ENCODE results near the gene SPACA4.

SPACA4 gene

DNA sequence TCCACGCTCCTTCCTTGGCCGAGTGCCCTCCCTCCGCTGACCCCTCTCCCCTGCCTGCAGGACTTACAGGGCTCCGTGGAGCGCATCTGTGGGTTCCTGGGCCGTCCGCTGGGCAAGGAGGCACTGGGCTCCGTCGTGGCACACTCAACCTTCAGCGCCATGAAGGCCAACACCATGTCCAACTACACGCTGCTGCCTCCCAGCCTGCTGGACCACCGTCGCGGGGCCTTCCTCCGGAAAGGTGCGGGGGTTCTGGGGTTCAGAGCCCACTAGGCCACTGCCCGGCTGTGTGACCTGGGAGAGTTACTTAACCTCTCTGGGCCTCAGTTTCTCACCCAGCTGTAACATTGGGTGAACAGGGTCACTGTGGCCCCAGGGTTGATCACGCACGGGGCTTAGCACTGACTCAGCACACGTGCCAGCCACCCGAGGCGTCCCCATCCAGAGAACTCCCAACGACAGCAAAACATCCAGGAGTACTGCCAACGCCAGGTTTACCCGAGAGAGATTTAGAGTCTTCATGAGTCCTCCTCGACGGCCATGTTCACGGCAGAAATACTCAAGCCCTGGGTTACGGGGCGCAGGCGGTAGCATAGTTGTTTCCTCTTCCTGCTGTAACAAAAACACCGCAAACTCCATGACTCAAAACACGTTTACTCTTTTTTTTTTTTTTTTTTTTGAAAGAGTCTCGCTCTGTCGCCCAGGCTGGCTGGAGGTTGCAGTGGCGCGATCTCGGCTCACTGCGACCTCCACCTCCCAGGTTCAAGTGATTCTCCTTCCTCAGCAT is 9.7 kb upstream of the SPACA4 start:
- DNase-seq (ENCODE audit: low read depth) = no peak

- DNase-seq (ENCODE audit: low read depth) = no peak
These were observed 7.4 kb upstream of the SPACA4 start for GRCh38 chr19:48598996-48599700.

DNA sequence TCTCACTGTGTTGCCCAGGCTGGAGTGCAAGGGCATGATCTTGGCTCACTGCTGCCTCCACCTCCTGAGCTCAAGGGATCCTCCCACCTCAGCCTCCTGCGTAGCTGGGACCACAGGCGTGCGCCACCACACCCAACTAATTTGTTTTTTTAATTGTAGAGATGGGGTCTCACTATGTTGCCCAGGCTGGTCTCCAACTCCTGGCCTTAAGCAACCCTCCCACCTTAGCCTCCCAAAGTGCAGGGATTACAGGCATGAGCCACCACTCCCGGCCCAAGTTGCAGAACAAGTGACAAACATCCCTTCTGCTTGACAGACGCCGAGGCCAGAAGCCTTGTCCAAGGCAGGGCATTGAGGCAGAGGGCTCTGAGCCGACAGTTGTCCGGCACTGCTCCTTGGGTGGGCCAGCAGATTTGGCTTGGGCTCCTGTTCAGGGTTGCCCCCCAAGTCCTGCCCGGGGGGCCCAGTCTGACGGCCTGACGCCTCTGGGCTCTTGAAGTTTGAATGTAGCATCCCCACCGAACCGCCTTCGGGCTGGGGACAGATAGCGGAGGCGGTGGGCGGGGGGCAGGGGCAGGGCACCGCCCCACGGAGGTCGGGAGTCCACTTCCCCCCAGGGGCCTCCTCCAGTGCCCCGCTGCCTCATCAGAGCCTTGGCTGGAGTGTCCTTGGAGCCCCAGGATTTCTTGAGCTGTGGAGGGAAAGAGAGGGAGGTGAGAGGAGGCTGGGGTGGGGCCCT is 5.7 kb upstream of the SPACA4 start:
- DNase-seq (ENCODE audit: low read depth) = no peak

- no peak for DNase-seq (ENCODE audit: low read depth)
These were observed 3.5 kb upstream of the SPACA4 start for GRCh38 chr19:48603001-48603400.

- DNase-seq (ENCODE audit: low read depth) = no peak
These were observed 3.1 kb upstream of the SPACA4 start for GRCh38 chr19:48603449-48603848.

- no peak for DNase-seq (ENCODE audit: low read depth)
These were observed 2.7 kb upstream of the SPACA4 start for GRCh38 chr19:48603850-48604249.

- DNase-seq (ENCODE audit: low read depth) = no peak
These were observed 815 bp downstream of the SPACA4 start for GRCh38 chr19:48607359-48607755.

GRCh38 chr19:48608798-48609263 is 2.3 kb downstream of the SPACA4 start:
- DNase-seq (ENCODE audit: low read depth) = no peak

- no peak for DNase-seq (ENCODE audit: low read depth)
These were observed 3.1 kb downstream of the SPACA4 start for GRCh38 chr19:48609571-48610108.

GRCh38 chr19:48611872-48612271 is 5.3 kb downstream of the SPACA4 start:
- no peak for DNase-seq (ENCODE audit: low read depth)

DNA sequence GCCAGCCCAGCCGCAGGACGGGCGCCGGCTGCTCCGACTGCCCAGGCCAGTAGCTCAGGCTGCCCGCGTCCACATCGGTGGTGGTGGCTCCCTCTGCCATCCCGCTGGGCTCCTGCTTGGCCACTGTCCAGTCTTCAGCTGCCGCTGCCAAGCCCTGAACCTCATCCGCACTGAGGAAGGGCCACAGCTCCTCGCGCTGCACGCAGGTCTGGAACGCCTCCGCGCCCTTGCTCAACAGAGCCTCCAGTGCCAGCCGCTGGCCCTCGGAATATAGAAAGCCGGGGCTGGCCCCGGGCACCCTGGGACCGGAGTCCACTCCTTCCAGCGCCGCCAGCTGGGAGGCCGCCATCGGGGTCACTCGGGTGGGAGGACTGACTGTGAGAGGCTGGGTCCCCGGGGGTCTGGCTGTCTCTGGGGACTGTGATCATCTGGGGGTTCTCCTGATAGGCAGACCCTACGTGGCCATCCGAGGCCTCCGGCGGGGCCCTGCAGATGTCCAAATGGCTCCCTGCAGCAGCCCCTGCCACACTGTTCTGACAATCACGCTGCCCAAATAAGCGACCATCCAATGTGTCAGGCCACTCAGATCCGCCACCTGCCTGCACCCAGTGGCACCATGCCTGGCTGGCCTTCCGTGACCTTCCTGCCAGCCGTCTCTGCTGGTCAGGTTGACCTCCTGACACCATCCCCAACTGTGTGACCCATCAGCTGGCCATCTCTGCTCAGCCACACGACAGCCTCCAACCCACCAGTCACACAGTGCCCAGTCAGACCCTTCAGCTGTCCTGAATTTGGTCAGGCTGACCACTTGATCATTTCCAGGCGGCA is 6.7 kb downstream of the SPACA4 start:
- no peak for DNase-seq (ENCODE audit: low read depth)

GRCh38 chr19:48613852-48614435 is 7.4 kb downstream of the SPACA4 start:
- DNase-seq (ENCODE audit: low read depth) = no peak

- no peak for DNase-seq (ENCODE audit: low read depth)
These were observed 8.1 kb downstream of the SPACA4 start, which contains the start of gene FAM83E for GRCh38 chr19:48614436-48615230. Gene FAM83E, minus strand, starts transcription at chr19:48615076. Its CDS starts 1,704 bp downstream, at chr19:48613372.

- DNase-seq (ENCODE audit: low read depth) = no peak
These were observed 8.9 kb downstream of the SPACA4 start for GRCh38 chr19:48615231-48616040.

DNA sequence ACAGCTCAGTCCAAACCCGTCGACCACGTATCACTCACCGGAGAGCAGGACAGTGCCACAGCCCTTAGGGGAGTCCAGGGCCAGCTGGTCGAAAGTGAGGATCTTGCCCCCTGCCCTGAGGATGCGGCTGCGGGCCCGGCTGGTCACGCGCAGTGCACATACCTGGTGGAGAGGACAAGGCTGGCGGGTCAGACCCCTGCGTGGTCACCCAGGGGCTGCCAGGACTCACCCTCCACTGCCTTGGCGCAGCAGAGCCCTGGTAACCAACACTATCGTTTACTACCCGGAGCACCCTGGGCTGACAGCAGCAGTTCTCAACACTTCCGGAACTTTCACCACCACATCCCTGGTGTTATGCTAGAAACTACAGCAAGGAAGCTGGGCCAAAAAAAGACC is 9.5 kb downstream of the SPACA4 start:
- no peak for DNase-seq (ENCODE audit: low read depth)

- no peak for DNase-seq (ENCODE audit: low read depth)
These were observed 10.0 kb downstream of the SPACA4 start for GRCh38 chr19:48616491-48617056.

DNA sequence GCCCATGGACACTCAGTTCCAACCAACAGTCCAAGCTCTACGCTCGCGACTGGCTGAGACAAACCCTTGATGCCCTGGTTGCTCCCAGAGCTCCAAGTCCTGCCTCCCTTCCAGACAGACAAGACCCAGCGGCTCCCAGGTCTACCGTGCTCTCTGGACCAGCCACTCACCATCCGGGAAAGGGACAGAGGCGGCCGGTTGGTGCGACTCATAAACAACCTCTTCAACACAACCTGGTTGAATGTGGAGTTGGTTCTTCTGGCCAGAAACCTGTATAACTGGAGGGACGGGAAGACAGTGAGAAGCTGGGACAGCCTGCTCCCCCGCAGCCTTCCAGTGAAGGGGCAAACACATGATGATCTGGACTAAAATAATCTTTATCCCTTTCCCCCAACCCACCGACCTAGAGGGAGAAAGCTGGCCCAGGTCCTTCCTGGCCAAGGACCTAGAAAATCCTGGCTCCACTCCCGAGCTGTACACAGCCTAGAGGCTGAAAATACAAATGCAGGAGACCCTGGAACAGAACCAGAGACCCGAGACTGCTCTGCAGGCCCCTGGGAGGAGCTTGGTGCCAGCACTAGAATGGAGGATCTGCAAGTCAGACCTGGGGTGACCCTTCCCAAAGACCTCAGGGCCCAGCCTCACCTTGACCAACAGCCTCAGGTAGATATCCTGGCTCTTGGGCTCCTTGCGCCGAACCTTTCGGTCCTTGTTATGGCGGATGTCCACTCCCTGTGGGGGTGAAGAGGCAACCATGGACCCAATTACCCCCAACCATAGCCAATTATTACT is 10.8 kb downstream of the SPACA4 start:
- DNase-seq (ENCODE audit: low read depth) = no peak

DNA sequence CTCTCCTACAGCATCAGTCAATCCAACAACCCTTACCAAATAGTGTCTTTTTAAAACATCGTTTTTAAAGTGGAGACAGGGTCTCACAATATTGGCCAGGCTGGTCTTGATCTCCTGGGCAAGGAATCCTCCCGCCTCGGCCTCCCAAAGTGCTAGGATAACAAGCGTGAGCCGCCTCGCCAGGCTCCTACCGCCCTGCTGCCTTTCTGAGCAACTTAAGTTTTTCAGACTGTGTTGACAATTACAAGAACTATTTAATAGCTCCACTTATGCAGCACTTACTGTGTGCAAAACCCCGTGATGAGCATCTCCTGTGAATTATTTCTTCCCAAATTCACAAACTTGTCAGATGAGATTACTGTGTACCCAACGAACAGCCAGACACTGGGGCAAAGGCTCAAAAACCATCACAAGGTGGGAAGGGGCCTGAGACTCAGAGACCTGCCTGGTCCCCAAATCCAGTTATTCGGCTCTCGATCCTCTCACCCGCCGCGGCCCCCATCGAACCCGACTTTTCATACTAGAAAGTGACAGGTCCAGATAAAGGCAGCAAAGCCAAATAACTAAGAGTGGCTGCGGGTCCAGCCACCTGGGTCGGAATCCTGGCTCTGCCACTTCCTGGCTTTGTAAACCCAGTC is 11.9 kb downstream of the SPACA4 start:
- DNase-seq (ENCODE audit: low read depth) = no peak

All from CMK (cell line).